Parathyroid adenoma (tissue), 2 donors: ENCODE measurements around the gene PDSS2.
"Not testable (repeated sequence)": the region's sequence is repeated elsewhere in the genome, so short reads cannot be mapped to it uniquely, and the experiment has no call there.

Source experiments
- H2AFZ ChIP-seq: fragments of 300-600 bp; sonication (generic); one replicate; pipeline ENCODE4 v1.7.0; 2017; ENCODE audit warnings: antibody characterized with exemption, mild to moderate bottlenecking
- H3K27ac ChIP-seq: fragments of 300-600 bp; sonication (generic); one replicate; pipeline ENCODE4 v1.7.0; 2017
- H3K27me3 ChIP-seq: fragments of 300-600 bp; sonication (generic); one replicate; pipeline ENCODE4 v1.7.0; 2017; ENCODE audit warnings: low read length; ENCODE audit not compliant: control insufficient read depth, insufficient read depth
- H3K36me3 ChIP-seq: fragments of 300-600 bp; sonication (generic); one replicate; pipeline ENCODE4 v1.7.0; 2017; ENCODE audit warnings: low read length; ENCODE audit not compliant: control insufficient read depth, insufficient read depth
- H3K4me1 ChIP-seq: fragments of 300-600 bp; sonication (generic); one replicate; pipeline ENCODE4 v1.7.0; 2017; ENCODE audit warnings: control low read depth
- H3K4me2 ChIP-seq: fragments of 300-600 bp; sonication (generic); one replicate; pipeline ENCODE4 v1.7.0; 2017; ENCODE audit warnings: low read length
- H3K4me3 ChIP-seq: fragments of 300-600 bp; sonication (generic); one replicate; pipeline ENCODE4 v1.7.0; 2017; ENCODE audit warnings: low read depth, low read length
- H3K79me2 ChIP-seq: fragments of 300-600 bp; sonication (generic); one replicate; pipeline ENCODE4 v1.7.0; 2017; ENCODE audit warnings: control low read depth
- H3K9ac ChIP-seq: fragments of 300-600 bp; sonication (generic); one replicate; pipeline ENCODE4 v1.7.0; 2017; ENCODE audit warnings: mild to moderate bottlenecking
- H3K9me3 ChIP-seq: fragments of 300-600 bp; sonication (generic); one replicate; pipeline ENCODE4 v1.7.0; 2017; ENCODE audit warnings: low read length; ENCODE audit not compliant: control insufficient read depth
- CTCF ChIP-seq: fragments of 300-600 bp; sonication (generic); IDR thresholded peaks from one replicate; pipeline ENCODE4 v1.7.0; 2017; ENCODE audit warnings: antibody characterized with exemption, mild to moderate bottlenecking
- donor health status: primary hyperparathyroidism.

Gene PDSS2

GRCh38 chr6:107292715-107293271, 166.6 kb downstream of the PDSS2 start:
- H3K9ac ChIP-seq: no peak overlapping the region
- H3K27ac ChIP-seq: no peak overlapping the region

GRCh38 chr6:107290491-107290890, 168.9 kb downstream of the PDSS2 start:
- no peaks in the 10 kb centered on the region for H3K9me3 ChIP-seq
- H2AFZ ChIP-seq: no peak overlapping the region
- no peak for TF ChIP-seq CTCF
- H3K4me1 ChIP-seq: peaks cover 7% of the 10 kb centered on the region
- H3K79me2 ChIP-seq: no peaks in the 10 kb centered on the region
- no peaks in the 10 kb centered on the region for H3K36me3 ChIP-seq
- no peak overlapping the region for H3K4me3 ChIP-seq
- H3K4me2 ChIP-seq: no peak overlapping the region
- H3K9ac ChIP-seq: no peak overlapping the region
- H3K27me3 ChIP-seq: no peaks in the 10 kb centered on the region
- H3K27ac ChIP-seq: no peak overlapping the region

More at GRCh38 chr6:107292715-107293271, 166.6 kb downstream of the PDSS2 start:
- Histone ChIP-seq H3K36me3 (no peaks in the 10 kb centered on the region), H3K4me2 (no peak overlapping the region), H3K79me2 (no peaks in the 10 kb centered on the region), H2AFZ (peak overlapping the region; percentile 57), H3K4me3 (no peak overlapping the region), H3K27me3 (no peaks in the 10 kb centered on the region), H3K4me1 (peaks cover 7% of the 10 kb centered on the region), H3K9me3 (no peaks in the 10 kb centered on the region)
- TF ChIP-seq CTCF: no peak

GRCh38 chr6:107289258-107289657, 170.1 kb downstream of the PDSS2 start:
- not testable (repeated sequence) for H3K36me3 ChIP-seq, H3K4me1 ChIP-seq, H3K27me3 ChIP-seq, H3K9me3 ChIP-seq, H3K4me2 ChIP-seq, H3K9ac ChIP-seq, H3K4me3 ChIP-seq, H3K79me2 ChIP-seq, H3K27ac ChIP-seq, H2AFZ ChIP-seq

- not testable (repeated sequence) for H3K27me3 ChIP-seq, H2AFZ ChIP-seq, H3K4me1 ChIP-seq, H3K27ac ChIP-seq, H3K36me3 ChIP-seq, H3K79me2 ChIP-seq, H3K9me3 ChIP-seq, H3K4me3 ChIP-seq, H3K4me2 ChIP-seq, H3K9ac ChIP-seq
Observed at GRCh38 chr6:107285683-107286082, 173.7 kb downstream of the PDSS2 start.

GRCh38 chr6:107284805-107285204, 174.6 kb downstream of the PDSS2 start:
- Histone ChIP-seq H3K27me3 (no peaks in the 10 kb centered on the region), H3K79me2 (peaks cover 2% of the 10 kb centered on the region), H3K36me3 (no peaks in the 10 kb centered on the region), H3K9ac (no peak overlapping the region), H3K4me2 (no peak overlapping the region), H3K27ac (no peak overlapping the region), H2AFZ (no peak overlapping the region), H3K4me1 (no peaks in the 10 kb centered on the region), H3K9me3 (no peaks in the 10 kb centered on the region), H3K4me3 (no peak overlapping the region)
- no peak for TF ChIP-seq CTCF

- H3K4me2 ChIP-seq: no peak overlapping the region
- TF ChIP-seq CTCF: no peak
- H3K27ac ChIP-seq: no peak overlapping the region
- H3K9ac ChIP-seq: no peak overlapping the region
- H3K9me3 ChIP-seq: no peaks in the 10 kb centered on the region
- H2AFZ ChIP-seq: no peak overlapping the region
- H3K79me2 ChIP-seq: peaks cover 2% of the 10 kb centered on the region
- no peak overlapping the region for H3K4me3 ChIP-seq
- H3K36me3 ChIP-seq: no peaks in the 10 kb centered on the region
- no peaks in the 10 kb centered on the region for H3K27me3 ChIP-seq
- no peaks in the 10 kb centered on the region for H3K4me1 ChIP-seq
Observed at GRCh38 chr6:107280791-107281190, 178.6 kb downstream of the PDSS2 start.

- H3K36me3 ChIP-seq, H3K4me2 ChIP-seq, H3K27ac ChIP-seq, H3K9ac ChIP-seq, H3K4me1 ChIP-seq, H3K4me3 ChIP-seq, H2AFZ ChIP-seq, H3K9me3 ChIP-seq, H3K27me3 ChIP-seq, H3K79me2 ChIP-seq: not testable (repeated sequence)
Observed at GRCh38 chr6:107280001-107280400, 179.4 kb downstream of the PDSS2 start.
